ENCODE results near the gene ARL5B.
A peak's percentile ranks its signal among the peaks of the same experiment; 100 is the strongest.

Gene ARL5B

GRCh38 chr10:18699849-18700840, 40.9 kb downstream of the ARL5B start:
- no peak for DNase-seq (ENCODE audit: low spot score)

GRCh38 chr10:18703521-18703920, 44.3 kb downstream of the ARL5B start:
- DNase-seq (ENCODE audit: low spot score) (no peak), FAIRE-seq (no peak)

More at GRCh38 chr10:18699849-18700840, 40.9 kb downstream of the ARL5B start:
- no peak for FAIRE-seq

DNA sequence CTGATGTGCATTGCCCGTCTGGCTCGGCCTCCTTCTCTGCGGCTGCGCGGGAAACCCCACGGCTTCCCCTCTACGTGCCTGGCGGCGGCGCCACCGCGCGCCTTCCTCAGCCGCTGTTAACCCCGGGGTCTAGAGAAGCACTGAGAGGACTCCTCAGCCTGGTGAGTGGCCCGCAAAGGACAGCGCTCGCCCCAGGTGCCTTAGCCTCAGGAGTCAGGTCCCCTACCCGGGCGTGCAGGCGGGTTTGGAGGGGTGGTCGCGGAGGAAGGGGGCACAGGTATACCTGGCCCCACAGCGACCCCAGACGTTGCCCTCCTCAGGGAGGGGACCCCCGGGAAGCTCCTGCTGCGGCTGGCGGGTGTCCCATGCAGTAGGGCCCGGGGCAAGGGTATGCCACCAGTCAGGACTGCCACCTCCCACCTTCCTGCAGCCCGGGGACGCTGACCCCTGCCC, 51.0 kb downstream of the ARL5B start:
- FAIRE-seq (no peak), DNase-seq (ENCODE audit: low spot score) (no peak)

DNA sequence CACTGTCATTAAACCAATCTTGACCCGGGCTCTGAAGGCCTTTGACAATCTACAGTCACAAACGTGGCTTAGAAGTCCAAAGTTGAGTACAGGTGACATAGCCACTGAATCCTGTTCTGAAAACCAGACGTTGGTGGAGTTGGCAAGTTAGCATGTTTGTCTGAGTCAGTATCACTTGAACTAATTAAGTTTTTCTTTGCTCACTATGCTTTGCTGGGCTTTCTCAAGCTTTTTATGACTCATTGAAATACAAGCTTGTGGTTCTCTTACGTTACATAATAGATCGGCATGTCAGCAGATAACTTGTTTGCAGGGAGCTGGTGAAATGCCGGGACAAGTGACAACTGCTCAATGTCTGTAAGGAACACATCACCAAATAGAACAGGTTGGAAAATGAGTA, 53.8 kb downstream of the ARL5B start:
- no peak for FAIRE-seq
- peak; percentile 76 for DNase-seq (ENCODE audit: low spot score)

DNA sequence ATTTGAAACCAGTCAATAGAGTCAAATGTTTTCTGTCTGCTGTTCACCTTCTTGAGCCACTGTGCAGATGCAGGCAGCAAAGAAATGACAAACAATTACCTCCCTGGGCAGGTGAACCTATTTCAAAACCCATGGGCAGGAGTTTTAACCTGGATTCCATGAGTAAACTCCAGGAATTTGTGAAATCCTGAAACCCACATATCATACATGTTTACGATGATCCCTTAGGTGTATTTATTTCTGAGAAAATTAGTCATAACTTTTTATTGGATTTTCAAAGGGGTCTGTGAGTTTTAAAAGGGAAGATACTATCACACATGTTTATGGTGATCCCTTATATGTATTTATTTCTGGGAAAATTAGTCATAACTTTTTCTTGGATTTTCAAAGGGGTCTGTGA, 59.8 kb downstream of the ARL5B start:
- FAIRE-seq, result no peak

GRCh38 chr10:18719811-18720210, 60.6 kb downstream of the ARL5B start:
- no peak for FAIRE-seq

More for the DNA sequence above, 59.8 kb downstream of the ARL5B start:
- DNase-seq (ENCODE audit: low spot score), result no peak

GRCh38 chr10:18721067-18721466, 61.8 kb downstream of the ARL5B start:
- FAIRE-seq, result no peak
- no peak for DNase-seq (ENCODE audit: low spot score)

More at GRCh38 chr10:18719811-18720210, 60.6 kb downstream of the ARL5B start:
- DNase-seq (ENCODE audit: low spot score), result no peak

- DNase-seq (ENCODE audit: low spot score) (no peak), FAIRE-seq (no peak)
Measured at GRCh38 chr10:18723801-18724200, 64.6 kb downstream of the ARL5B start.

Measured in urothelium cell line (cell line).